ENCODE data around the gene ANKRD34B. TPM values are rescaled to one million over a fixed set of nuclear protein-coding genes. Genes with fewer than 3 reads are reported as not detected.
"Not testable (repeated sequence)": the region's sequence is repeated elsewhere in the genome, so short reads cannot be mapped to it uniquely, and the experiment has no call there.

Gene ANKRD34B
- not detected for total RNA-seq
- long read RNA-seq, donor 1: 0 reads
- long read RNA-seq, donor 2: 0 reads

DNA sequence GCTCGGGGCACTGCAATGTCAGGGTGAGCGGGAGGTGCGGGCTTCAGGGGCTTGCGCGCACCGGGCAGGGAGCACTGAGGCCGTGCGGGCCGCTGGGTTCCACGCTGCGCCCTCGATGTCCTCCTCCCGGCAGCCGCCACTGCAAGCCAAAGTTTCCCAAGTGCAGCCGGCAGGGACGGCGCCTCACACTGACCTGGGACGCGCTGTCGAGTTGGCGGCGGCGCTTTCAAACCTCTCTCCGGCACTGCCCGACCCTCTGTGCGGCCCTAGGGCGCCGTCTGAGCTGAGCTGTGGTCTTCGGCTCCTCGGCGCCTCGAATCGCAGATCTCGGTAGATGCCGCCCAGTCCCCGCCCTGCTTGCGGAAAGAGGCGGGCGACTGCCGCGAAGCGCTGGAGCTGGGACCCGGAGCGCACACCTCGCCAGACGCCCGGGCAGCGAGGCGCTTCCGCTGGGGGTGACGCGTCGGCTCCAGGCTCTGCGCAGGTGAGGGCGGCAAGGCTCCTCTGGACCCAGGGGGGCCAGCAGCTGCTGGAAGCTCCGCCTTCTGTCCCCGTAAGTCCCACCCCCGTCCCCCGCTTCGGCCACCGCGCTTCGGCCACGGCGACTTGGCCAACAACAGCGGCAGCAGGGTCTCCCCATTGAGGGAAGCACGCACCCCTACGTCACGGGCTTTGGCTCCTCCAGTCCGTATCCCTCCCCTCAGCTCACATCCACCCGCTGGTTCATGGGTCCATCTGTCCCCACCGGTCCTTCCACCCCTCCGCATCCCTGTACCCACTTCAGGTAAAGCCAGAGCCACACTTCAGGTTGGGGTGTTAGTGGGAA is at the start of gene ANKRD34B:
ANKRD34B (minus strand) TSS at position 320 of the 826 bp plus-strand sequence. CDS start 10,261 bp downstream, outside the sequence.
- intact Hi-C loops (cut with DNase I): no loop called here
- DNase-seq (ENCODE audit: low spot score): peak; percentile 82

DNA sequence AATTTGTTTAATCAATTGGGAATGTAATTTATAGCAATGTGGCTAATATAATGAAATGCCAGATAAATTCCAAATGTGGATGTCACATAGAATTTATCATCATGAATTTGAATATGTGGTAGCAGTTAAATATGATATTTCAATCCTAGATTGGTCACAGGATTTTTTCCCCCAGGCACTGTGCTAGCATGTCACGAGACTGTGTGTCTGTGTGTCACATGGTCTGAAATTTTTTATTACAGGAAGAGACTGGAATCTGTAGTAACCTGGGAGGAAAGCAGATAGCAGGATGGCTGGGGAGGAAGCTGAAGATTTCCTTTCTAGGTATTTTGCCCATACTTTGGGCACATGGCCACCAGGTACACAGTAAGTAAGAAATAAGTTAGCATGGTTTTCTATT is 49.0 kb upstream of the ANKRD34B start:
- DNase-seq (ENCODE audit: low spot score): no peak
- intact Hi-C loops (cut with DNase I): no loop called here

DNA sequence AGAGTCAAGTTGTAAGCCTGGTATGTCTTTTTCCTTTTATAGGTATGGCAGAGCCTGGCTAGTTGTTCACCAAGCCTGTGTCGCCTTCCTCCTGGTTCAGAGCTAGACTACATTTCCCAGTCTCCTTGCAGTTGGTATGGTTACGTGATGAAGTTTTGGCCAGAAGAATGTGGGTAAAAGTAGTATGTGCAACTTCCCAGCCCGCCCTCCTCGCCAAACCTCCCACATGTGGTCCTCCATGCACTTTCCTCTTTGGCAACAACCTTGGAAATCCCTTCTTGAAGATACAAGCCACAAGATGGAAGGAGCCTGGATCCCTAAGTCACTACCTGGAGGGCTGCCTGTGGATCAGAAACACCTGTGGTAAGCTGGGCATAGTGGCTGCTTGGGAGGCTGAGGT is 48.4 kb upstream of the ANKRD34B start:
- intact Hi-C loops (cut with DNase I): no loop called here
- DNase-seq (ENCODE audit: low spot score): no peak

DNA sequence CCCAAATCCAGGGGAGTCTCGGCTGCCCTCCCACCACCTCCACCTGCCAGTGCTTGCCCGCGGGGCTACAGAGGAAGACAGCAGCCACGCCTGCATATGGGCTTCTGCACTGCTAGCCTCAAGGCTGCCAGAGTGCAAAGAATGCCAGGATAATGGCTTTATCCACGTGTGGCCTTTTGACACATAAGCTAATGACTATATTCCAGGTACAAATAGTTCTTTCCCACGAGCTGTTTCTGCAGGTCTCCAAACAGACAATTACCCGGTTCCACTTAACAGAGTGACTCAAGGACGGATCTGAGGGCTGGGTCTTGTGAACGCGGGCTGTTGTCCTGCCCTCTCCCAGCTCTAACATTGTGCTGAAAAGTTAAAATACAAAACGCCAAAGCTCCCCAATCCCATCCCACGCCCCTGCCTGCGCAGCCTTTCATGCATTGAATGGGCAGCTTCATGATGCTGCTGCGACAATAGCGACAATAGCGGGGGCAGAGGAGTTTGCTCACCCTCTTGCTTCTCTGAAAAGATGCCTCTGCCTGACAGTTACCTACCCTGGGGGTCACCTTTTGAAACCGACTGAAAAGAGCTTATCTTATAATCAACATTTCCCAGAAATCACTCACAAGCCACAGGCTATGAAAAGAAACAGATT is 45.3 kb upstream of the ANKRD34B start:
- DNase-seq (ENCODE audit: low spot score): no peak
- intact Hi-C loops (cut with DNase I): no loop called here

DNA sequence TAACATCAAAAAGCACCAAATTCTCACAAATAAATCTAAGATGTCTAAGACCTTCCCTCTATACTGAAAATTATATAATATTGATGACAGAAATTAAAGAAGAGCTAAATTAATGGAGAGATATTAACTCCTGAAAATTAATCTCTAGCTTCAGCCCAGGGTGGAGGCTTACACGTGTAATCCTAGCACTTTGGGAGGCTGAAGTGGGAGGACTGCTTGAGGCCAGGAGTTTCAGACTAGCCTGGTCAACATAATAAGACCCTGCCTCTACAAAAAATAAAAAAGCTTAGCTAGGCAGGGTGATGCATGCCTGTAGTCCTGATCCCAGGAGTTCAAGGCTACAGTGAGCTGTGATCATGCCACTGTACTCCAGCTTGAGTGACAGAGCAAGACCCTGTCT is 39.6 kb upstream of the ANKRD34B start:
- intact Hi-C loops (cut with DNase I): no loop called here
- DNase-seq (ENCODE audit: low spot score): no peak

DNA sequence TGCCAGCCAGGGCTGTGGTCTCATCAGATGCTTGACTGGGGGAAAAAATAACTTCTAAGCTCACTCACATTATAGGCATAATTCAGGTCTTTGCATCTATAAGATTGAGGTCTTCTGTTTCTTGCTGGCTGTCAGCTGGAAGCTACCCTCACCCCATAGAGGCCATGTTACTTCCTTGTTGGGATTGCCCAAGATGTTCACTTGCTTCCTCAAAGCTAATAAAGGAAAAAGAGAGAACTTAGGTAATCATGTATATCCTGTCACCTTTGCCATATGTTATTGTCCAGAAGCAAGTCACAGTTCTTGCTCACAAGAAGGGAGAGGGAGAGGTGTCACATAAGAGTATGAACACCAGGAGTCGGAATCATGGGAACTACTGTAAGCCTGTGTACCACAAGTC is 38.7 kb upstream of the ANKRD34B start:
- intact Hi-C loops (cut with DNase I): no loop called here
- no peak for DNase-seq (ENCODE audit: low spot score)

DNA sequence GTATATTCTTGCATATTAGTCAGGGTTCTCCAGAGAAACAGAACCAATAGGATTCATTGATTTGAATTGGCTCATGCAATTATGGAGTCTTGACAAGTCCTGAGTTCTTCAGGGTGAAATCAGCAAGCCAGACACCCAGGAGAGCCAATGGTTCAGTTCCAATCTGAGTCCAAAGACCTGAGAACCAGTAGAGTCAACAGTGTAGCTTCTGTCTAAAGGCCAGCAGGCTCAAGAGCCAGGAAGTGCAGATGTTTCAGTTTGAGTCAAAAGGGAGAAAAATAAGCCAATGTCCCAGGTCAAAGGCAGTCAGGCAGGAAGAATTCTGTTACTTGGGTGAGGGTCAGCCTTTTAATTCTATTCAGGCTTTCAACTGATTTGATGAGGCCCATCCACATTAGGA is 37.8 kb upstream of the ANKRD34B start:
- no peak for DNase-seq (ENCODE audit: low spot score)
- intact Hi-C loops (cut with DNase I): no loop called here

DNA sequence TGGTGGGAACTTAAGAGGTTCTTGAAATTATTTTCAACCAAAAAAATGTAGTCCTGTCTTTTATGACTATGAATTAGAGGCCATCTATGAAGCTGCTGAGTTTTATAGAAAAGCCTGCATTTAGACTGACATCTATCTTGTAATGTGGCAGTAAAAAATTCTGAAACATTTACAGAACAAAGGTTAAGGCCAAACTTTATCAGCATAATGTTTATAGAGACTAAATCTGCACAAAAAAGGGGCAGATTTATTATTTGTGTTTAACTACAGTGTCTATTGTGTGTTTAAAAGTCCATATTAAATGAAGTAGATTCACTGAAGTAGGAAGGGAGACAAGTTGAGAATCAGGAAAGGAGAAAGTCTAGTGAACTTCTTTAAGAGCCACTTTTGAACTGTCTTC is 37.3 kb upstream of the ANKRD34B start:
- DNase-seq (ENCODE audit: low spot score): no peak
- intact Hi-C loops (cut with DNase I): no loop called here

DNA sequence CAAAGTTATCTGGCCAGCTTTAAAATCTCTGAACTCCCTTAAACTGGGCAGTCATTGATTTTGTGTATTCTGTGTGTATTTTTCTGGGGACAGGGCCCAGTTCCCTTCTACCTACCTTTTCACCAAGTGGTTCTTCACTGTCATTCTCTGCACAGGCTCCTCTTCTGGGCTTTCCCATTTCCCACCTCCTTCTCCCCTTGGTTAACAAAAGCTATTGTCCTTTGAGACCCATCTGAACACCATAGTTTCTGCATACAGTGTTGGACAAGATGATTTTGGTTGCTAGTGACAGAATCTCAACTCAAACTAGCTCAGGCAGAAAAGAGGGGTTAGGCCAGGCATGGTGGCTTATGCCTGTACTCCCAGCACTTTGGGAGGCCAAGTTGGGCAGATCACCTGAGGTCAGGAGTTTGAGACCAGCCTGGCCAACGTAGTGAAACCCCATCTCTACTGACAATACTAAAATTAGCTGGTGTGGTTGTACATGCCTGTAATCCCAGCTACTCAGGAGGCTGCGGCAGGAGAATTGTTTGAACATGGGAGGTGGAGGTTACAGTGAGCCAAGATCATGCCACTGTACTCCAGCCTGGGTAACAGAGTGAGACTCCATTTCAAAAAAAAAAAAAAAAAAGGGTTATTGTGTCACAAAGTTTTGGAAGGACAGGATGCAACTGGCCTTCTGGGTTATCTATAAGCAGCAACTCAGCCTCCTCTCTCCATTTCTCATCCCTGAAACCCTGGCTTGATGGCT is 31.0 kb upstream of the ANKRD34B start:
- DNase-seq (ENCODE audit: low spot score): no peak
- intact Hi-C loops (cut with DNase I): no loop called here

DNA sequence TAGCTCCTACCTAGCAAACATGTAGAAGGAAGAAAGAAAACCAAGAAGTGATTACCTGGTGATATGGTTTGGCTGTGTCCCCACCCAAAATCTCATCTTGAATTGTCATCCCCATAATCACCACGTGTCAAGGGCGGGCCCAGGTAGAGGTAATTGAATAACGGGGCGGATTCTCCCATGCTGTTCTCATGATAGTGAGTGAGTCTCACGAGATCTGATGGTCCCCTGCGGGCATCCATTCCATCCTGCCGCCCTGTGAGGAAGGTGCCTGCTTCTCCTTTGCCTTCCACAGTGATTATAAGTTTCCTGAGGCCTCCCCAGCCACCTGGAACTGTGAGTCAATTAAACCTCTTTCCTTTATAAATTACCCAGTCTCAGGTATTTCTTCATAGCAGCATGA is 27.4 kb upstream of the ANKRD34B start:
- DNase-seq (ENCODE audit: low spot score): no peak

DNA sequence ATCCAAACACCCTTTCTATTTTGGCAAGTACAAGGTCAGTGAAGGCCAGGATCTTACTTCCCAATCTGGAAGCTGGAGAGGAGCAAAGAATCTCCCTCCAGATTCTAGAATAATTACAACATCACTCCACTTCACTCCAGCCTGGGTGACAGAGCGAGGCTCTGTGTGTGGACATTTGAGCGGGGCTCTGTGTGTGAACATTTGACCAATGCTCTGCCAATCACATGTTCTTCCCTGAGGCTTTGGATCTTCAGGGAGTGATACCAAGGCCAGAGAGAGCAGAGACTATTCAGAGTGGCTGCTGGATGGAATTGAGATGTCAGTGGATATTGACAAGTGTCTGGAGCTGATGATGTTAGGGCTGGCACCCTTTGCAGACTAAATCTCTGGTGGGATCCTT is 24.7 kb upstream of the ANKRD34B start:
- intact Hi-C loops (cut with DNase I): no loop called here
- DNase-seq (ENCODE audit: low spot score): no peak

More for the DNA sequence above, 27.4 kb upstream of the ANKRD34B start:
- intact Hi-C loops (cut with DNase I): no loop called here

DNA sequence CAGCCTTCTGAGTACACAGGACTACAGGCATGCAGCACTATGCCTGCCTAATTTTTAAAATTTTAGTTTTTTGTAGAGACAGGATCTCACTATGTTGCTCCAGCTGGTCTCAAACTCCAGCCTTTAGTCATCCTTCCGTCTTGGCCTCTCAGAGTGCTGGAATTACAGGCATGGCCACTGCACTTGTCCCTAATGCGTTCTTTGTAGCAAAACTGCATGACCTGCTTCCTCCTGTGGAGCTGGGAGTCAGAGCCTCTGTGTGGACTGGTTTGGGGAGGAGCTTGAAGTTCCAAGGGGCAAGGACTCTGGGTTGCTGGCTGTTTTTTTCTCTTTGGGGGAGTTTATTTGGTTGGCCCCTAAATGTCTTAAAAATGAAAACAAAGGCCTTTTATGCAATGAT is 22.7 kb upstream of the ANKRD34B start:
- no peak for DNase-seq (ENCODE audit: low spot score)
- intact Hi-C loops (cut with DNase I): no loop called here

DNA sequence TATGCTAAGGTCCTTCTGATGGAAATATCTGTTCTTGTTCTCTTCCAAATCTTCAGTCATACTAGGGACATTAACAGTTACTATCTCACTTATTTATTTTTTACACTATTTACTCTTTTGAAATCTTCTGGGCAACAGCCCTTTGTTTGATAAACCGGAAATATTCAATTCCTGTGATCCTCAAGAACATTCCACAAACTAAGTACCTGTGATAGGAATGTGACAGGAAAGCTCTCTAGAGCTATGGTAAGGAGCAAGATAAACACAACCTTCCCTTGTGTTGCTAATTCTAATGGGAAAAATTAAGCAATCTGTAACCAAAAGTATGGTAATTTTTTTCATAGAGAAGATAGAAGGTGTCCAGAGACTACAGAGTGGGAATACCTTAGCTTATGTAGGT is 22.0 kb upstream of the ANKRD34B start:
- intact Hi-C loops (cut with DNase I): no loop called here
- no peak for DNase-seq (ENCODE audit: low spot score)

DNA sequence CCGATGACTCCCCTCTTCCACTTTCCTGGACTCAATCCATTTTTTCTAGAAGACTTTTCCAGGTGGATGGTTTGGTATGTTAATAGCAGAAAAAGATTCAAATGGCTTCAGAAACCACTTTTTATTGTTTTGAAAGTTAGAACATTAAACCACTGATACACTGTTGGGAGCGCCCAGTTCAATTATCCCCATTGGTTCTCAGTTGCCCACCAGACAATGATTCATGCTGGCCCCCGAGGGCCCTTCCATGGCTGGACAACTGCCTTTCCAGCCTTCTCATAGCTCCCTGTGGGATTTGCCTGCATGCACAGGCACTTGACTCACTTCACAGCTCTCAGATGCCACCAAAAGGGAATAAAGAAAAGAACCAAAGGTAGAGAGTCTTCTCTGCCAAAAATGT is 21.3 kb upstream of the ANKRD34B start:
- intact Hi-C loops (cut with DNase I): no loop called here
- DNase-seq (ENCODE audit: low spot score): no peak

DNA sequence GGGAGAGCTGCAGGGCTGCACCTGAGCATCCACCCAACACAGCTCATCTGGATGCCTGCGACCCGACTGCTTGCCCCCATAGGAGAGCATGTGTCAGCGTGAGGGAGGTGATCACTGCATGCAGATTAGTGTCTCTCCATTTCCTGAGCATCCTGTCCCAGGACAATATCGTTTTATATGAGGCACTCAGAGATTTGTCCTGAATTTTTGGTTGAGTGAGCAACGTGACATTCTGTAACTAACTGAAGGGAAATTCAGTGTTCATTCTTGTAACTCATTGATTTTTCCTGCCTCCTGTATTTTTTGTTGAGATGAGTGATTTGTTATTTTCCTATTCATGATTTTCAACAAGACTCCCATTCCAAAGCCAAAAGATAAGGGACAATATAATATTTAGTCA is 20.7 kb upstream of the ANKRD34B start:
- no peak for DNase-seq (ENCODE audit: low spot score)
- intact Hi-C loops (cut with DNase I): no loop called here

DNA sequence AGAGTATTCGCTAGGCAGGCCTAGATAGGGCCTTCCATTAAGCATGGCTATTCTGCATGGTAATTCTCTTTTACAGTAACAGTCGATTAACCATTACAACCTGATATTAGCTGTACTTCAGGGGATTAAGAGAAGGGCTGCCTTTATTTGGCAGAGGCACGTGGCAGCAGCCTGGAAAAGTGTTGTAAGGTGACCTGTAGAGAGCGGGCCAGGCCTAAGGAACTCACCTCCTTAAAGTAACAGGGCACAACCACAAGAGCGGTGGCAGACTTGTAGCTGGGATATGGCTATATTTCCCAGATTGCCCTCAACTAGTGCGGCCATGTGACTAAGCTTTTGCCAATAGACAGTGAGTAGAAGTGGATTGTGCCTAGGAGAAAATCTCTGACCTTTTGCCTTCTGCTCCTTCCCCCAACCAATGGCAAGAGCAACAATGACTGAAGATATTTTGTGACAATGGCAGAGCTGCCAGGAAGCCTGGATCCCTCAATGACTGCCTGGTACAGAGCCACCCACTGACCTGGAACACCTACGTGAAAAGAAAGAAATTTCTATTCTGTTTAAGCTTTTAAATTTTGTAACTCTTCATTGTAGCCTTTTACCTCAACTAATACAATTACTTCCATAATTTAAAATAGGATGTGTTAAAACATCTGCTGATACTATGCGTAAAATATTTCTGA is 18.9 kb upstream of the ANKRD34B start:
- DNase-seq (ENCODE audit: low spot score): no peak
- intact Hi-C loops (cut with DNase I): no loop called here

DNA sequence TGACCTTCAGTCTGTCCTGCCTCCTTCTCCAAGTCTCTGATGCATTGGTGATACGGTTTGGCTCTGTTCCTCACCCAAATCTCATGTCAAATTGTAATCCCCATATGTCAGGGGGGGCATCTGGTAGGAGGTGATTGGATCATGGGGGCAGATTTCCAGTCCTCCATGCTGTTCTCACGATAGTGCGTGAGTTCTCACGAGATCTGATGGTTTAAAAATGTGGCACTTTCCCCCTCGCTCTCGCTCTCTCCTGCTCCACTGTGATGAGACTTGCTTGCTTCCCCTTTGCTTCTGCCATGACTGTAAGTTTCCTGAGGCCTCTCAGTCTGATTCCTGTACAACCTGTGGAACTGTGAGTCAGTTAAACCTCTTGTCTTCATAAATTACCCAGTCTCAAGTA is 14.7 kb upstream of the ANKRD34B start:
- DNase-seq (ENCODE audit: low spot score): no peak
- intact Hi-C loops (cut with DNase I): no loop called here

DNA sequence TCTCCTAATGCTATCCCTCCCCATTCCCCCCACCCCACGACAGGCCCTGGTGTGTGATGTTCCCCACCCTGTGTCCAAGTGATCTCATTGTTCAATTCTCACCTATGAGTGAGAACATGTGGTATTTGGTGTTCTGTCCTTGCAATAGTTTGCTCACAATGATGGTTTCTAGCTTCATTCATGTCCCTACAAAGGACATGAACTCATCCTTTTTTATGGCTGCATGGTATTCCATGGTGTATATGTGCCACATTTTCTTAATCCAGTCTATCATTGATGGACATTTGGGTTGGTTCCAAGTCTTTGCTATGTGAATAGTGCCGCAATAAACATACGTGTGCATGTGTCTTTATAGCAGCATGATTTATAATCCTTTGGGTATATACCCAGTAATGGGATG is 10.2 kb upstream of the ANKRD34B start:
- DNase-seq (ENCODE audit: low spot score); intact Hi-C loops (cut with DNase I): not testable (repeated sequence)

DNA sequence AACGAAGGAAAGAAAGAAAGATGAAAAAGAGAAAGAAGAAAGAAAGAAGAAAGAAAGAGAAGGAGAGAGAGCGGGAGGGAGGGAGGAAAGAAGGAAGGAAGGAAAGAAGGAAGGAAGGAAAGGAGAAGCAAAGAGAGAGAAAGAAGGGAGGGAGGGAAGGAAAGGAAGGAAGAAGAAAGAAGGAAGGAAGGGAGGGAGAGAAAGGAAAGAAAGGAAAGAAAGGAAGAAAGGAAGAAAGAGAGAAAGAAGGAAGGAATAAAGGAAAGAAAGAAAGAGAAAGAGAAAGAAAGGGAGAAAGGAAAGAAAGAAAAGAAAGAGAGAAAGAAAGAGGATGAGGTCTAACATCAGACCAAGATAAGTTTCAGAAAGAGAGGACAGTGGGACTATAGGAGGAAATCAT is 9.0 kb upstream of the ANKRD34B start:
- intact Hi-C loops (cut with DNase I): no loop called here
- no peak for DNase-seq (ENCODE audit: low spot score)

DNA sequence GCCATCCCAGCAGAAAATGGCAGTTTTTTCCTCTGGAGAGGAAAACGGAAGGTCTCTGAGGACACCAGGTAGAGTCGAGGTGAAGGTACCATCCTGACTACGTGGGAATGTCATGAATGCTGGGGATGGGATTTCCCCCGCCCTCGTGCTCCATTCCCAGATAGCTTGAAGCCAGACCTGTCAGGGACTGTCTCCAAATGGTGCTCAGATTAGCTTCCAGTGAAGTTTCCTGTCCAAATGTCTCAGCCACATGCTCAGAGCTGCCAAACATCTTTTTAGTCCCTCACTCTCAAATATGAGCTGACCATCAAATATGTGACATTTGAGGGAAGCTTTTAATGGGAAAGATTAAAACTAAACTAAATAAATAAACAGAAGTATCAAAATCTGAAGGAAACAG is 7.6 kb upstream of the ANKRD34B start:
- intact Hi-C loops (cut with DNase I): no loop called here
- DNase-seq (ENCODE audit: low spot score): no peak
